H1 (cell line): ENCODE results near the gene EXD3. TPM values are rescaled to one million over a fixed set of nuclear protein-coding genes. Genes with fewer than 3 reads are reported as not detected.

Experiments used
- CTCF ChIA-PET: fragments of 300-600 bp; sonication (Branson Sonifier 250); formaldehyde crosslinking; loops from one replicate; lab custom pipeline; 2021; ENCODE audit not compliant: partially characterized antibody; lab: Charles Lee
- POLR2A ChIA-PET: fragments of 300-600 bp; sonication (Branson Sonifier 250); formaldehyde crosslinking; loops from one replicate; lab custom pipeline; 2021; ENCODE audit warnings: inconsistent platforms; ENCODE audit not compliant: partially characterized antibody; lab: Charles Lee
- DNase-seq, 2 experiments: peaks; one replicate each; pipeline versions ENCODE4 v3.0.0 to v3.0.0-alpha.2; 2010 to 2022; ENCODE audit warnings: low spot score in 2 of 2, low read depth in 1 of 2, mixed read lengths in 1 of 2
- FAIRE-seq: peaks from 2 replicates; lab custom pipeline; 2011; peaks lifted over from hg19 to GRCh38; lab: Jason Lieb, UNC
- H2AFZ ChIP-seq: 2 replicates; pipeline ENCODE4 v1.8.1; 2012; ENCODE audit warnings: low read length, inconsistent platforms
- H2AK5ac ChIP-seq: 2 replicates; pipeline ENCODE4 v1.6.1; 2013; ENCODE audit warnings: low read depth, low read length
- H2BK120ac ChIP-seq: replicated peaks from 2 replicates; pipeline ENCODE3; 2013; ENCODE audit warnings: low read depth, low read length, inconsistent platforms
- H2BK12ac ChIP-seq: 2 replicates; pipeline ENCODE4 v1.6.1; 2013; ENCODE audit warnings: low read depth, low read length
- H2BK15ac ChIP-seq: 2 replicates; pipeline ENCODE4 v1.6.1; 2013; ENCODE audit warnings: low read length
- H2BK20ac ChIP-seq: 2 replicates; pipeline ENCODE4 v1.6.1; 2013; ENCODE audit warnings: low read length
- H2BK5ac ChIP-seq: 2 replicates; pipeline ENCODE4 v1.6.1; 2013; ENCODE audit warnings: low read depth, low read length
- H3K14ac ChIP-seq: 2 replicates; pipeline ENCODE4 v1.6.1; 2013; ENCODE audit warnings: inconsistent platforms; ENCODE audit not compliant: insufficient read length
- H3K18ac ChIP-seq: 2 replicates; pipeline ENCODE4 v1.6.1; 2013; ENCODE audit warnings: low read length; ENCODE audit errors: extremely low read depth
- H3K23ac ChIP-seq: 2 replicates; pipeline ENCODE4 v1.6.1; 2013; ENCODE audit warnings: inconsistent platforms; ENCODE audit not compliant: insufficient read length
- H3K23me2 ChIP-seq: 2 replicates; pipeline ENCODE4 v1.6.1; 2013; ENCODE audit warnings: low read depth, low read length
- H3K27ac ChIP-seq: 2 replicates; pipeline ENCODE4 v1.6.1; 2011; ENCODE audit warnings: low read depth, low read length, inconsistent platforms
- H3K27me3 ChIP-seq, 4 experiments: replicated peaks in 1 of 4; 1 replicate in 1 of 4; 2 replicates in 3 of 4; pipeline versions ENCODE4 v1.6.1 to v1.8.1; 2011 to 2013; ENCODE audit warnings: low read length in 3 of 4, mild to moderate bottlenecking in 3 of 4, inconsistent platforms in 2 of 4, mixed read lengths in 2 of 4, moderate library complexity in 1 of 4; ENCODE audit not compliant: control insufficient read depth in 3 of 4, insufficient read depth in 3 of 4; ENCODE audit errors: extremely low read depth in 1 of 4
- H3K36me3 ChIP-seq, 4 experiments: 2 replicates each; pipeline versions ENCODE4 v1.6.1 to v1.8.1; 2011 to 2013; ENCODE audit warnings: mild to moderate bottlenecking in 4 of 4, low read length in 3 of 4, moderate library complexity in 2 of 4, control low read depth in 1 of 4, inconsistent platforms in 1 of 4; ENCODE audit not compliant: insufficient read depth in 4 of 4, control insufficient read depth in 2 of 4
- H3K4ac ChIP-seq: replicated peaks from 2 replicates; pipeline ENCODE3; 2013; ENCODE audit warnings: low read length, low read depth, mixed read lengths, inconsistent platforms; ENCODE audit not compliant: insufficient read length
- H3K4me1 ChIP-seq, 4 experiments: replicated peaks in 1 of 4; 1 replicate in 1 of 4; 2 replicates in 3 of 4; pipeline versions ENCODE4 v1.6.1 to v1.8.1; 2011 to 2013; ENCODE audit warnings: low read length in 3 of 4, inconsistent platforms in 2 of 4, mixed read lengths in 1 of 4; ENCODE audit not compliant: insufficient read depth in 4 of 4, control insufficient read depth in 3 of 4
- H3K4me2 ChIP-seq, 2 experiments: 2 replicates each; pipeline versions ENCODE4 v1.6.1 to v1.8.1; 2011 to 2013; ENCODE audit warnings: low read depth in 2 of 2, low read length in 2 of 2, control low read depth in 1 of 2, inconsistent platforms in 1 of 2, mild to moderate bottlenecking in 1 of 2; ENCODE audit not compliant: insufficient read depth in 1 of 2
- H3K4me3 ChIP-seq, 4 experiments: fragments of 200-600, 300-600 bp in 1 of 4; sonication (generic), shearing (Covaris generic), sonication (Bioruptor Twin) in 1 of 4; 2 replicates each; pipeline versions ENCODE4 v1.5.1 to v1.8.1; 2011 to 2016; ENCODE audit warnings: low read length in 4 of 4, low read depth in 3 of 4, control low read depth in 2 of 4, inconsistent platforms in 2 of 4, mild to moderate bottlenecking in 2 of 4, mixed read lengths in 1 of 4, moderate library complexity in 1 of 4; ENCODE audit not compliant: insufficient read depth in 2 of 4; ENCODE audit errors: extremely low read depth in 1 of 4
- H3K56ac ChIP-seq: replicated peaks from 2 replicates; pipeline ENCODE3; 2013; ENCODE audit warnings: low read depth, mild to moderate bottlenecking, mixed read lengths, low read length, inconsistent platforms; ENCODE audit not compliant: insufficient read length
- H3K79me1 ChIP-seq: 2 replicates; pipeline ENCODE4 v1.6.1; 2013; ENCODE audit warnings: low read depth, low read length, control low read depth
- H3K79me2 ChIP-seq, 2 experiments: 2 replicates each; pipeline versions ENCODE4 v1.6.1 to v1.8.1; 2012 to 2013; ENCODE audit warnings: low read length in 2 of 2, mild to moderate bottlenecking in 2 of 2, inconsistent platforms in 1 of 2; ENCODE audit not compliant: insufficient read depth in 2 of 2, control insufficient read depth in 1 of 2
- H3K9ac ChIP-seq, 4 experiments: replicated peaks in 1 of 4; 1 replicate in 1 of 4; 2 replicates in 3 of 4; pipeline versions ENCODE4 v1.6.1 to v1.8.1; 2011 to 2013; ENCODE audit warnings: low read depth in 3 of 4, low read length in 3 of 4, control low read depth in 2 of 4, mild to moderate bottlenecking in 2 of 4, moderate library complexity in 2 of 4, inconsistent platforms in 1 of 4; ENCODE audit errors: extremely low read depth in 1 of 4
- H3K9me3 ChIP-seq, 2 experiments: 2 replicates each; pipeline versions ENCODE4 v1.6.1 to v1.8.1; 2012 to 2013; ENCODE audit warnings: mild to moderate bottlenecking in 2 of 2, moderate library complexity in 2 of 2, control low read depth in 1 of 2, inconsistent platforms in 1 of 2, low read depth in 1 of 2, low read length in 1 of 2, mixed read lengths in 1 of 2; ENCODE audit not compliant: insufficient read depth in 2 of 2
- H4K20me1 ChIP-seq, 2 experiments: replicated peaks in 1 of 2; 2 replicates each; pipeline versions ENCODE3 to v1.8.1; 2011 to 2013; ENCODE audit warnings: inconsistent platforms in 2 of 2, low read length in 2 of 2, mild to moderate bottlenecking in 1 of 2; ENCODE audit not compliant: insufficient read depth in 2 of 2, control insufficient read depth in 1 of 2
- H4K5ac ChIP-seq: 2 replicates; pipeline ENCODE4 v1.6.1; 2013; ENCODE audit warnings: low read length, low read depth, mixed read lengths, inconsistent platforms; ENCODE audit not compliant: insufficient read length
- H4K8ac ChIP-seq: 2 replicates; pipeline ENCODE4 v1.8.0; 2013; ENCODE audit warnings: mild to moderate bottlenecking, moderate library complexity, low read length, inconsistent platforms; ENCODE audit not compliant: insufficient read depth; ENCODE audit errors: extremely low read depth
- H4K91ac ChIP-seq: replicated peaks from 2 replicates; pipeline ENCODE3; 2013; ENCODE audit warnings: low read length, mixed read lengths, inconsistent platforms; ENCODE audit not compliant: insufficient read length
- BACH1 ChIP-seq: IDR thresholded peaks from 2 replicates; pipeline ENCODE4 v1.6.1; 2012; ENCODE audit warnings: low read length, improper control_type of control experiment
- BCL11A ChIP-seq, 2 experiments: IDR thresholded peaks; one replicate each; pipeline ENCODE4 v1.6.1; 2011; ENCODE audit warnings: low read depth in 2 of 2, low read length in 2 of 2, mild to moderate bottlenecking in 2 of 2
- CEBPB ChIP-seq: IDR thresholded peaks from 2 replicates; pipeline ENCODE4 v1.6.1; 2012; ENCODE audit warnings: low read depth, low read length
- EP300 ChIP-seq, 2 experiments: IDR thresholded peaks; 1 replicate in 1 of 2; 2 replicates in 1 of 2; pipeline ENCODE4 v1.6.1; 2011 to 2012; ENCODE audit warnings: low read depth in 2 of 2, low read length in 2 of 2, mild to moderate bottlenecking in 2 of 2, borderline replicate concordance in 1 of 2, inconsistent platforms in 1 of 2, moderate library complexity in 1 of 2
- KDM5A ChIP-seq: fragments of 200-600 bp; IDR thresholded peaks from 2 replicates; pipeline ENCODE4 v1.7.1; 2012; ENCODE audit warnings: mild to moderate bottlenecking, low read length, inconsistent platforms, mixed read lengths
- MAFK ChIP-seq: IDR thresholded peaks from 2 replicates; pipeline ENCODE4 v1.6.1; 2012; ENCODE audit warnings: low read depth, mild to moderate bottlenecking, improper control_type of control experiment, low read length
- MAX ChIP-seq: IDR thresholded peaks from 2 replicates; pipeline ENCODE4 v1.6.1; 2012; ENCODE audit warnings: inconsistent platforms
- RNF2 ChIP-seq: fragments of 200-900, 300-1000 bp; sonication (generic); IDR thresholded peaks from 2 replicates; pipeline ENCODE4 v1.7.1; 2016; ENCODE audit warnings: borderline replicate concordance, low read depth, mild to moderate bottlenecking, antibody characterized with exemption, low read length; ENCODE audit not compliant: poor library complexity, severe bottlenecking; ENCODE audit errors: missing control alignments
- RXRA ChIP-seq: IDR thresholded peaks from 2 replicates; pipeline ENCODE4 v1.6.1; 2011; ENCODE audit warnings: low read depth, mild to moderate bottlenecking, low read length, moderate library complexity; ENCODE audit not compliant: insufficient read depth
- SIRT6 ChIP-seq: IDR thresholded peaks from one replicate; pipeline ENCODE4 v1.7.1; 2012; ENCODE audit warnings: low read length, inconsistent platforms
- SUZ12 ChIP-seq: fragments of 200-600 bp; sonication (generic); IDR thresholded peaks from 2 replicates; pipeline ENCODE4 v1.6.1; 2012; ENCODE audit warnings: mild to moderate bottlenecking, inconsistent platforms, low read length, moderate library complexity, mixed read lengths
- WGBS, 2 experiments: shearing (Covaris generic) in 1 of 2; methylation state at CpG; one replicate each; pipeline versions ENCODE4 v1.1.6 to v1.1.7; 2013 to 2015; ENCODE audit warnings: low lambda C conversion rate in 2 of 2, mixed read lengths in 2 of 2, inconsistent platforms in 1 of 2, low coverage in 1 of 2, missing lambda C conversion rate in 1 of 2; ENCODE audit not compliant: insufficient replicate concordance in 2 of 2, insufficient coverage in 1 of 2, insufficient read length in 1 of 2; ENCODE audit errors: extremely low coverage in 1 of 2, missing lambda C conversion rate in 1 of 2; 5-methylcytosine and 5-hydroxymethylcytosine counted together
- polyA plus RNA-seq, 7 experiments: library from polyadenylated mRNA; depleted of rRNA in 3 of 7; stranded (reverse) in 5 of 7; unstranded in 2 of 7; fragments of >200 nt in 5 of 7; fragments of 200-250 nt in 2 of 7; gene quantifications; 1 replicate in 5 of 7; 2 replicates in 1 of 7; 4 replicates in 1 of 7; pipeline versions ENCODE4 v1.2.1 to v1.2.3, GENCODE V29; 2011 to 2013; ENCODE audit warnings: missing spikeins in 2 of 7, mixed read lengths in 2 of 7
- total RNA-seq: library from RNA; stranded (reverse); fragmentation: NEBNext Ultra II Directional; extraction: Animal tissue kit (Norgen Biotek cat#: 25700); gene quantifications from 2 replicates; pipeline ENCODE4 v1.2.1, GENCODE V29; 2021

EXD3 gene
- total and polyA plus RNA-seq, 2 of the 8 experiments (the other 6 are each of a cell fraction or from before 2014, with no cell fraction given): 7.2 to 9.4 TPM

GRCh38 chr9:137427454-137428310 is 4.7 kb upstream of the EXD3 start:
- H3K4me1 ChIP-seq: peaks cover 0 to 3% (median under 1%) of the 10 kb centered on the region in 4 experiments; a peak in 2 of 7 replicates
- no peaks in the 10 kb centered on the region for H3K79me2 ChIP-seq
- ChIA-PET POLR2A (interaction anchor here (1.1 kb wide), 1 partner anchor 14 kb away, joined by 4 read pairs; the partner anchor contains the start of gene ENTPD8), CTCF (interaction anchor here (0.6 to 1.4 kb wide), 3 partner anchors 17 to 166 kb away, joined by 3 to 9 read pairs (median 3); no protein-coding TSS in a partner anchor)
- H3K9ac ChIP-seq: no peak overlapping the region; a peak in 1 of 7 replicates
- H4K5ac ChIP-seq: no peak overlapping the region
- H3K4me3 ChIP-seq: no peak overlapping the region
- peaks cover 5% of the 10 kb centered on the region; the same call in 1 of the 2 replicates for H3K23me2 ChIP-seq
- H3K9me3 ChIP-seq: no peaks in the 10 kb centered on the region
- H2BK5ac ChIP-seq: no peak overlapping the region
- no peak overlapping the region for H2BK12ac ChIP-seq
- no peak overlapping the region for H2BK120ac ChIP-seq
- no peak overlapping the region for H3K4ac ChIP-seq
- no peak overlapping the region for H2AFZ ChIP-seq
- DNase-seq (no peak), FAIRE-seq (no peak)
- H4K8ac ChIP-seq: peak overlapping the region; percentile 68; the same call in 1 of the 2 replicates
- peaks cover 0 to 13% (median 2%) of the 10 kb centered on the region in 4 experiments; a peak in 4 of 7 replicates for H3K27me3 ChIP-seq
- H3K4me2 ChIP-seq: no peak overlapping the region
- H3K23ac ChIP-seq: no peak overlapping the region
- H3K36me3 ChIP-seq: no peaks in the 10 kb centered on the region
- H3K79me1 ChIP-seq: no peaks in the 10 kb centered on the region
- no peak overlapping the region for H2AK5ac ChIP-seq
- no peak overlapping the region for H4K91ac ChIP-seq
- no peak overlapping the region for H2BK20ac ChIP-seq
- H4K20me1 ChIP-seq: peaks cover 0 to 1% of the 10 kb centered on the region in 2 experiments
- H3K27ac ChIP-seq: no peak overlapping the region
- no peak overlapping the region for H3K56ac ChIP-seq
- H2BK15ac ChIP-seq: 0 out of 2 replicates have a peak overlapping the region, but pooled peaks have one; percentile 29
- no peak overlapping the region for H3K14ac ChIP-seq
- no peak overlapping the region for H3K18ac ChIP-seq
- 82% methylated on average over 27 of the region's 27 CpGs; no CpG with 5 or more reads in 1 of the 2 experiments for WGBS, 2 experiments
- TF ChIP-seq RNF2 (no peak), BACH1 (no peak), CEBPB (no peak), KDM5A (no peak), EP300 (IDR thresholded peaks at IDR 0.05; ENCODE audit: borderline replicate concordance in 1 of 2, low read depth in 2 of 2, low read length in 2 of 2) (no peak), MAX (no peak), RXRA (no peak), BCL11A (IDR thresholded peaks at IDR 0.05; ENCODE audit: low read depth in 2 of 2, low read length in 2 of 2) (no peak), SUZ12 (no peak), SIRT6 (no peak), MAFK (no peak)
